Epithelial cell of proximal tubule (primary cell): ENCODE results near the gene TAF1C. TPM values are rescaled to one million over a fixed set of nuclear protein-coding genes. Genes with fewer than 3 reads are reported as not detected.

Source experiments
- DNase-seq: peaks from one replicate; pipeline ENCODE4 v3.0.0-alpha.2; 2011; ENCODE audit warnings: low read depth
- H3K4me3 ChIP-seq: 2 replicates; pipeline ENCODE4 v1.5.1; 2011; ENCODE audit warnings: low read depth, mild to moderate bottlenecking, low read length
- total RNA-seq: library from RNA; depleted of rRNA; stranded (reverse); fragments of >200 nt; gene quantifications from 2 replicates; pipeline ENCODE4 v1.2.3, GENCODE V29; 2015
- TF ChIP-seq, protein P1 (sequence below): conservative IDR thresholded peaks from 2 replicates; pipeline ENCODE4 v1.5.1; 2012; ENCODE audit warnings: low read depth, mild to moderate bottlenecking, low read length

TAF1C gene
- total RNA-seq, 1 donor from 2014 or later = 30.4 TPM

DNA sequence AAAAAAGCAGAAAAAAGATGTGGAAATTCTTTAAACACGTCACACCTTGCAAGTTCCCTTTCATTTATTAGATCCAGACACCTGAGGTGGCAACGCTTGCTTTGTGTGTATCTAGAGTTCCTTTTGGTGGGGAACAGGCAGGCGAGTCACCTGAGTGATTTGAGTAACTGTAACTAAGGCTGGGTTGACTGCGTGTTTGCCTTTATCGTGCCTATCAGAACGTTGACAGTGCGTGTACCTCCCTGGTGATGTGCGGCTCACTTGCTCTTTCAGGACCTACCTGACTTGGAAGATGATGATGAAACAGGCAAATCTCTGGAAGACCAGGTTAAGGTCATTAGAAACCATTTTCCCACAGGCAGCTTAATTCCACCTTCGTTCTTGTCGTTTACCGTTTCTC lies 12.5 kb downstream of the TAF1C start:
- no peak for DNase-seq
- no peak overlapping the region for H3K4me3 ChIP-seq
- TF ChIP-seq, protein P1, sequence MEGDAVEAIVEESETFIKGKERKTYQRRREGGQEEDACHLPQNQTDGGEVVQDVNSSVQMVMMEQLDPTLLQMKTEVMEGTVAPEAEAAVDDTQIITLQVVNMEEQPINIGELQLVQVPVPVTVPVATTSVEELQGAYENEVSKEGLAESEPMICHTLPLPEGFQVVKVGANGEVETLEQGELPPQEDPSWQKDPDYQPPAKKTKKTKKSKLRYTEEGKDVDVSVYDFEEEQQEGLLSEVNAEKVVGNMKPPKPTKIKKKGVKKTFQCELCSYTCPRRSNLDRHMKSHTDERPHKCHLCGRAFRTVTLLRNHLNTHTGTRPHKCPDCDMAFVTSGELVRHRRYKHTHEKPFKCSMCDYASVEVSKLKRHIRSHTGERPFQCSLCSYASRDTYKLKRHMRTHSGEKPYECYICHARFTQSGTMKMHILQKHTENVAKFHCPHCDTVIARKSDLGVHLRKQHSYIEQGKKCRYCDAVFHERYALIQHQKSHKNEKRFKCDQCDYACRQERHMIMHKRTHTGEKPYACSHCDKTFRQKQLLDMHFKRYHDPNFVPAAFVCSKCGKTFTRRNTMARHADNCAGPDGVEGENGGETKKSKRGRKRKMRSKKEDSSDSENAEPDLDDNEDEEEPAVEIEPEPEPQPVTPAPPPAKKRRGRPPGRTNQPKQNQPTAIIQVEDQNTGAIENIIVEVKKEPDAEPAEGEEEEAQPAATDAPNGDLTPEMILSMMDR = no peak

DNA sequence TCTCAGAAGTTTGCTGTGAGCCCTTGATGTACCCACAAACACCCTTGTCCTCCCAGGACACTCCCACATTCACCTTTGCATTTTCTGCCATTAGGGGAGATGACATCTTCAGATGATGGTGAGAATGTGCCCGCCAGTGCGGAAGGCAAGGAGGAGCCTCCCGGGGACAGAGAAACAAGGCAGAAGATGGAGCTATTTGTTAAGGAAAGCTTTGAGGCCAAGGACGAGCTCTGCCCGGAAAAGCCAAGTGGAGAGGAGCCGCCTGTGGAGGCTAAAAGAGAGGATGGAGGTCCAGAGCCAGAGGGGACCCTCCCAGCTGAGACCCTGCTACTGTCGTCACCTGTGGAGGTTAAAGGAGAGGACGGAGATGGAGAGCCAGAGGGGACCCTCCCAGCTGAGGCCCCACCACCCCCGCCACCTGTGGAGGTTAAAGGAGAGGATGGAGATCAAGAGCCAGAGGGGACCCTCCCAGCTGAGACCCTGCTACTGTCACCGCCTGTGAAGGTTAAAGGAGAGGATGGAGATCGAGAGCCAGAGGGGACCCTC lies 17.0 kb downstream of the TAF1C start:
- H3K4me3 ChIP-seq = no peak overlapping the region
- DNase-seq = no peak
- TF ChIP-seq, protein P1 = no peak

DNA sequence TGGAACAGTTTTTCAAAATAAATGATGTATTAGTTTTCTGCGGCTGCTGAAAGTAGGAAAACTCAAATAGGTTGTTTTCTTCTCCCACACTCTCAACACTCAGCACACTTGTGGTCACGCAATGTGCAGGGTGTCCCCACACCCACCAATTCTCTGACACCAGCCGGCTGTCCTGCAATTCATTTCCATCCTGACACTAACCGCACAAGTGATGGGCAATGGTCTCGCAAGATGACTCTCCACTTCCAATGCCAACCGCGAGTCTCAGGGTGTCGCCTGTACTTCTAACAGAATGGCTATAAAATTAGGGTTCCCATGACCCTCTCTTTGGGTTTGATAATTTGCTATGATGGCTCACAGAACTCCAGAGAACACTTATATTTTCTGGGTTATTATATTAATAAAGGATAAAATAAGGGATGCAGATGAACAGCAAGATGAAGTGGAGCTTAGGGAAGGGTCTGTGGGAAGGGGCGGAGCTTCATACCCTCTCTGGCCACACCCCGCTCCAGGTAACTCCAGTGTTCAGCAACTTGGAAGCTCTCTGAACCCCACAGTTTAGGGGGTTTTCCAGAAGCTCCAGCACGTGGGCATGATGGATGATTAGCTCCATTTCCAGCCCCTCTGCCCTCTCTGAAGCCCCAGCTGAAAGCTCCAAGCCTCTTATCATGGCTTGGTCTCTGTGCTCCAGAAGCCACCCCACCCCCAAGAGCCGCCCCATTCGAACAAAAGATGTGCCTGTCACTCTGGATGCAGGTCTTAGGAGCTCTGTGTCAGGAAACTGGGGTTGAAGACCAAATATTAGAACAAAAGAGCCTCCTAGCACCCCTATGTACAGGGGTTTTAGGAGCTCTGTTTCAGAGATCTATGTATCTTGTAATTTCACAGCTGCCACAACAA lies 19.8 kb downstream of the TAF1C start:
- no peak overlapping the region for H3K4me3 ChIP-seq
- TF ChIP-seq, protein P1 = no peak
- no peak for DNase-seq

DNA sequence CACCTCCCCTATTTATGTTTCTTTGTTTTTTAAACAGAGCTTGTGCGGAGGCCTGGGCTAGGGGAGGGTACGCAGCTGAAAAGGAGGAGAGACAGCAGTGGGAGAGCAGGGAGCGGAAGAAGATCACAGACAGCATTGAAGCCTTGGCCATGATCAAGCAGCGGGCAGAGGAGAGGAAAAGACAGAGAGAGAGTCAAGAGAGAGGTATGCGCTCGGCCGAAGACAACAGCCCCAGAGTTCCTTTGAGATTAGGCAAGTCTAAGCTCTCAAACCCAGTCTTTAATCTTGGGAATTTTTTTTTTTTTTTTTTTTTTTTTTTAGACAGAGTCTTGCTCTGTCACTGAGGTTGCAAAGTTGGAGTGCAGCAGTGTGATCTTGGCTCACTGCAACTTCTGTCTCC lies 21.1 kb downstream of the TAF1C start:
- DNase-seq = no peak
- TF ChIP-seq, protein P1 = no peak
- H3K4me3 ChIP-seq = no peak overlapping the region

DNA sequence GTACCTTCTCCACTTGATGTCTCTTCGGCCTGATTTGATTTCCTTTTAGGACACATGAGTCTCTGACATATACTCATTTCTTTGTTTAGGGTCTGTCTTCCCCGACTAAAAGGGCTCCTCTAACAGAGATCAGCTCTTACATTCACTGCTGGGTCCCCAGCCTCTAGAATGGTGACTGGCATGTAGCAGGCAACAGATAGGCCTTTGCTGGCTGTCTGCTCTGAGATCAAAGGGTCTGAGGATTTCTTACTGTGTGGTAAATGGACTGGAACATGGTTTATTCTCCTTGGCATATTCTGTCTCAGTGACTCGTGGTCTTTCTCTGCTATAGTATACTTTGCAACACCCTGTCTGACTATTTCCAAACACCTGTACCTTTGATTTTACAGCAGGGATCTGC lies 25.1 kb downstream of the TAF1C start:
- no peak for DNase-seq
- TF ChIP-seq, protein P1 = no peak
- no peak overlapping the region for H3K4me3 ChIP-seq

GRCh38 chr16:84161037-84161436 lies 25.8 kb downstream of the TAF1C start:
- no peak overlapping the region for H3K4me3 ChIP-seq
- DNase-seq = no peak
- TF ChIP-seq, protein P1 = no peak

DNA sequence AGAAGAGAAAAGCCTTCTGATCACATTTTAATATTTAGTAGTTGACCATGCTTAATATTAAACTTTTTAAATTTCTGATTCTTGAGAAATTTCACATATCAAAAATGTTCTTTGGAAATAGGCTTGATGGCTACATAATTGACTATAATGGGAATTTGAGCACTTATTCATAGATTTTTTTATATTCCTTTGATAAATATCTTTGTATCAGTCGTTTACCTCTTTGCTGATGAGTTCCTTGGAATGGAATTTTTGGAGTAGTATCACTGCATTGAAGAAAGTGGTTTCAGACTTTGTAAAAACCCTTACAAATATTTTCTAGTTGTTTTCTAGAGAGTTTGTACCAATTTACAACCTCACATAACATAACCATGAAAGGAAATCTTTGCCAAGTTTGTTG lies 27.1 kb downstream of the TAF1C start:
- TF ChIP-seq, protein P1 = no peak
- no peak for DNase-seq
- no peak overlapping the region for H3K4me3 ChIP-seq
